IMR-90 (cell line): ENCODE data around the gene SESN1. TPM values are rescaled to one million over a fixed set of nuclear protein-coding genes. Genes with fewer than 3 reads are reported as not detected.

Experiments used
- ATAC-seq: fragments of 200-7000 bp; cut with Tn5 transposase; 2 replicates; pipeline ENCODE4 v1.9.1; 2020; ENCODE audit warnings: low read depth, mild to moderate bottlenecking, moderate library complexity
- BruUV-seq: library from RNA; stranded (reverse); fragments of 400-500 nt; replicated peaks from 2 replicates; lab custom pipeline; 2021; lab: Mats Ljungman, UMichigan
- CTCF ChIA-PET: fragments of 300-600 bp; formaldehyde crosslinking; extraction: SDS; loops from one replicate; lab custom pipeline; 2021; ENCODE audit warnings: antibody characterized with exemption; lab: Yijun Ruan, JAX
- POLR2A ChIA-PET: fragments of 300-600 bp; sonication (Branson Sonifier 250); formaldehyde crosslinking; loops from one replicate; lab custom pipeline; 2022; ENCODE audit warnings: antibody characterized with exemption; ENCODE audit not compliant: unreplicated experiment; lab: Charles Lee
- DNase-seq: peaks from one replicate; pipeline ENCODE4 v3.0.0; 2013
- H2AFZ ChIP-seq: replicated peaks from 2 replicates; pipeline ENCODE3; 2013; ENCODE audit warnings: low read length, mild to moderate bottlenecking; ENCODE audit not compliant: poor library complexity
- H2AK5ac ChIP-seq: 2 replicates; pipeline ENCODE4 v1.6.1; 2013; ENCODE audit warnings: low read depth, low read length, inconsistent platforms
- H2AK9ac ChIP-seq: replicated peaks from 2 replicates; pipeline ENCODE3; 2013; ENCODE audit warnings: mild to moderate bottlenecking, low read depth, low read length, moderate library complexity; ENCODE audit not compliant: poor library complexity
- H2BK120ac ChIP-seq: 2 replicates; pipeline ENCODE4 v1.6.1; 2013; ENCODE audit warnings: low read depth, low read length, inconsistent platforms
- H2BK15ac ChIP-seq: 3 replicates; pipeline ENCODE4 v1.6.1; 2013; ENCODE audit warnings: low read depth, low read length, inconsistent platforms
- H2BK20ac ChIP-seq: 2 replicates; pipeline ENCODE4 v1.6.1; 2013; ENCODE audit warnings: low read depth, mild to moderate bottlenecking, inconsistent platforms, low read length, moderate library complexity
- H2BK5ac ChIP-seq: 2 replicates; pipeline ENCODE4 v1.6.1; 2013; ENCODE audit warnings: mild to moderate bottlenecking, low read depth, low read length, inconsistent platforms; ENCODE audit not compliant: poor library complexity, severe bottlenecking
- H3K14ac ChIP-seq: replicated peaks from 2 replicates; pipeline ENCODE4 v1.6.1; 2013; ENCODE audit warnings: low read depth, low read length, inconsistent platforms
- H3K18ac ChIP-seq: 2 replicates; pipeline ENCODE4 v1.6.1; 2013; ENCODE audit warnings: low read depth, low read length, control low read depth
- H3K23ac ChIP-seq: 2 replicates; pipeline ENCODE4 v1.6.1; 2013; ENCODE audit warnings: low read depth, low read length, inconsistent platforms
- H3K27ac ChIP-seq: 2 replicates; pipeline ENCODE4 v1.5.1; 2013; ENCODE audit warnings: mild to moderate bottlenecking, control low read depth, low read length; ENCODE audit not compliant: insufficient read depth
- H3K27me3 ChIP-seq: 2 replicates; pipeline ENCODE4 v1.6.1; 2013; ENCODE audit warnings: low read length; ENCODE audit not compliant: control insufficient read depth, insufficient read depth
- H3K36me3 ChIP-seq: 2 replicates; pipeline ENCODE4 v1.6.1; 2013; ENCODE audit warnings: low read length, mixed read lengths; ENCODE audit not compliant: control insufficient read depth, insufficient read depth
- H3K4ac ChIP-seq: 2 replicates; pipeline ENCODE4 v1.6.1; 2013; ENCODE audit warnings: low read depth, low read length, inconsistent platforms
- H3K4me1 ChIP-seq: 2 replicates; pipeline ENCODE4 v1.6.1; 2013; ENCODE audit warnings: low read length, mixed read lengths; ENCODE audit not compliant: control insufficient read depth, insufficient read depth
- H3K4me2 ChIP-seq: 2 replicates; pipeline ENCODE4 v1.6.1; 2013; ENCODE audit warnings: low read depth, mild to moderate bottlenecking, control low read depth, low read length, moderate library complexity
- H3K4me3 ChIP-seq: 2 replicates; pipeline ENCODE4 v1.5.1; 2013; ENCODE audit warnings: low read depth, mild to moderate bottlenecking, control low read depth, low read length, moderate library complexity; ENCODE audit not compliant: insufficient read depth
- H3K56ac ChIP-seq: 2 replicates; pipeline ENCODE4 v1.6.1; 2013; ENCODE audit warnings: low read length, inconsistent platforms; ENCODE audit not compliant: insufficient read depth; ENCODE audit errors: extremely low read depth
- H3K79me1 ChIP-seq, 2 experiments: 2 replicates each; pipeline ENCODE4 v1.6.1; 2013; ENCODE audit warnings: low read length in 2 of 2, inconsistent platforms in 1 of 2, low read depth in 1 of 2
- H3K9ac ChIP-seq: 2 replicates; pipeline ENCODE4 v1.6.1; 2013; ENCODE audit warnings: low read depth, low read length, control low read depth
- H3K9me1 ChIP-seq: 2 replicates; pipeline ENCODE4 v1.6.1; 2013; ENCODE audit warnings: low read length, inconsistent platforms; ENCODE audit not compliant: insufficient read depth
- H3K9me3 ChIP-seq: 2 replicates; pipeline ENCODE4 v1.6.1; 2013; ENCODE audit warnings: low read length; ENCODE audit not compliant: control insufficient read depth, insufficient read depth
- H4K20me1 ChIP-seq: 2 replicates; pipeline ENCODE4 v1.6.1; 2013; ENCODE audit warnings: low read length, inconsistent platforms; ENCODE audit not compliant: insufficient read depth
- H4K5ac ChIP-seq: 2 replicates; pipeline ENCODE4 v1.6.1; 2013; ENCODE audit warnings: mild to moderate bottlenecking, low read depth, low read length, control low read depth
- H4K8ac ChIP-seq, 2 experiments: 2 replicates each; pipeline ENCODE4 v1.6.1; 2013; ENCODE audit warnings: low read depth in 2 of 2, low read length in 2 of 2, control low read depth in 1 of 2, inconsistent platforms in 1 of 2
- H4K91ac ChIP-seq: 2 replicates; pipeline ENCODE4 v1.6.1; 2013; ENCODE audit warnings: low read depth, low read length, inconsistent platforms; ENCODE audit not compliant: insufficient read depth
- BHLHE40 ChIP-seq: fragments of 150-350 bp; IDR thresholded peaks from 2 replicates; pipeline ENCODE4 v1.6.1; 2016; ENCODE audit warnings: mild to moderate bottlenecking, low read depth, low read length
- CEBPB ChIP-seq: IDR thresholded peaks from 2 replicates; pipeline ENCODE4 v1.6.1; 2012; ENCODE audit warnings: low read depth, low read length, improper control_type of control experiment
- CHD1 ChIP-seq: IDR thresholded peaks from 2 replicates; pipeline ENCODE4 v1.6.1; 2012; ENCODE audit warnings: low read depth, low read length, improper control_type of control experiment
- FOS ChIP-seq: fragments of 150-350 bp; IDR thresholded peaks from 2 replicates; pipeline ENCODE4 v1.6.1; 2016; ENCODE audit warnings: low read depth, low read length
- MAFK ChIP-seq: IDR thresholded peaks from 2 replicates; pipeline ENCODE4 v1.6.1; 2012; ENCODE audit warnings: low read depth, low read length, improper control_type of control experiment
- MAZ ChIP-seq: IDR thresholded peaks from 2 replicates; pipeline ENCODE4 v1.6.1; 2012; ENCODE audit warnings: low read depth, mild to moderate bottlenecking, low read length, improper control_type of control experiment, moderate library complexity, borderline replicate concordance
- MXI1 ChIP-seq: IDR thresholded peaks from 2 replicates; pipeline ENCODE4 v1.6.1; 2012; ENCODE audit warnings: low read depth, mild to moderate bottlenecking, low read length, moderate library complexity, borderline replicate concordance
- POLR2A ChIP-seq: IDR thresholded peaks from 2 replicates; pipeline ENCODE4 v1.6.1; 2012; ENCODE audit warnings: mild to moderate bottlenecking, low read depth, low read length
- RAD21 ChIP-seq: IDR thresholded peaks from 2 replicates; pipeline ENCODE4 v1.6.1; 2012; ENCODE audit warnings: low read length, improper control_type of control experiment
- RCOR1 ChIP-seq: IDR thresholded peaks from 2 replicates; pipeline ENCODE4 v1.6.1; 2012; ENCODE audit warnings: mild to moderate bottlenecking, low read length, improper control_type of control experiment; ENCODE audit not compliant: insufficient replicate concordance
- SMC3 ChIP-seq: fragments of 150-350 bp; IDR thresholded peaks from 2 replicates; pipeline ENCODE4 v1.6.1; 2016; ENCODE audit warnings: low read depth, mild to moderate bottlenecking, antibody characterized with exemption, low read length, moderate library complexity
- USF2 ChIP-seq: fragments of 150-350 bp; IDR thresholded peaks from 2 replicates; pipeline ENCODE4 v1.6.1; 2017; ENCODE audit warnings: mild to moderate bottlenecking, antibody characterized with exemption, low read length, low read depth
- WGBS, 2 experiments: methylation state at CpG; one replicate each; pipeline versions ENCODE4 v1.1.5 to v1.1.7; 2013; ENCODE audit warnings: missing lambda C conversion rate in 2 of 2; ENCODE audit not compliant: insufficient read length in 1 of 2; ENCODE audit errors: extremely low coverage in 2 of 2; 5-methylcytosine and 5-hydroxymethylcytosine counted together
- dilution Hi-C: fragments of 300-500 bp; cut with HindIII; formaldehyde crosslinking; loops from one replicate; pipeline ENCODE4 v1.14.3; 2018; ENCODE audit warnings: low sequenced_read_pairs; ENCODE audit not compliant: unreplicated experiment
- in situ Hi-C: fragments of 300-500 bp; cut with MboI; formaldehyde crosslinking; loops from 3 replicates; pipeline ENCODE4 v1.14.3; 2019; ENCODE audit warnings: low sequenced_read_pairs, inconsistent platforms, mixed read lengths
- intact Hi-C: fragments of 100-400 bp; cut with micrococcal nuclease; formaldehyde crosslinking; loops from 2 replicates; pipeline ENCODE4 v1.10.0; 2022
- polyA plus RNA-seq, 3 experiments: library from polyadenylated mRNA; depleted of rRNA; stranded (reverse); fragments of >200 nt; gene quantifications; 2 replicates each; pipeline ENCODE4 v1.2.3, GENCODE V29; 2012; ENCODE audit warnings: low replicate concordance in 1 of 3
- total RNA-seq: library from RNA; depleted of rRNA; stranded (reverse); fragments of >200 nt; gene quantifications from 2 replicates; pipeline ENCODE4 v1.2.3, GENCODE V29; 2012
- TF ChIP-seq, protein P1 (sequence below): fragments of 150-350 bp; IDR thresholded peaks from 2 replicates; pipeline ENCODE4 v1.6.1; 2016; ENCODE audit warnings: low read depth, mild to moderate bottlenecking, low read length, moderate library complexity, borderline replicate concordance
- TF ChIP-seq, protein P2 (sequence below): conservative IDR thresholded peaks from 2 replicates; pipeline ENCODE4 v1.5.1; 2012; ENCODE audit warnings: mild to moderate bottlenecking, low read depth, low read length, improper control_type of control experiment

SESN1 gene
- total and polyA plus RNA-seq, 2 of the 4 experiments (the other 2 are of a cell fraction), result 9.7 to 16.7 TPM

GRCh38 chr6:109104512-109104911 lies 9.9 kb upstream of the SESN1 start:
- ATAC-seq (no peak), DNase-seq (no peak)
- Histone ChIP-seq H3K79me1 (peaks cover 10 to 20% of the 10 kb centered on the region in 2 experiments; a peak in 3 of 4 replicates), H2BK120ac (no peak overlapping the region), H4K20me1 (no peaks in the 10 kb centered on the region), H3K4ac (no peak overlapping the region), H3K23ac (no peak overlapping the region), H3K4me1 (no peaks in the 10 kb centered on the region), H2BK20ac (no peak overlapping the region), H3K27me3 (no peaks in the 10 kb centered on the region), H2AK5ac (no peak overlapping the region), H2BK15ac (no peak overlapping the region), H3K4me2 (no peak overlapping the region), H3K56ac (no peak overlapping the region), H3K9me3 (no peaks in the 10 kb centered on the region), H3K36me3 (peaks cover 3% of the 10 kb centered on the region; the same call in 1 of the 2 replicates), H3K4me3 (no peak overlapping the region), H3K9ac (no peak overlapping the region), H4K91ac (no peak overlapping the region), H3K9me1 (no peaks in the 10 kb centered on the region), H3K14ac (no peak overlapping the region), H4K5ac (no peak overlapping the region; the same call in 1 of the 2 replicates), H2AFZ (no peak overlapping the region), H2BK5ac (no peak overlapping the region), H2AK9ac (no peak overlapping the region), H3K18ac (no peak overlapping the region), H3K27ac (no peak overlapping the region), H4K8ac (no peak overlapping the region)
- no TSS peak for BruUV-seq
- intact Hi-C loops, result no loop called here
- TF ChIP-seq RAD21, result no peak
- TF ChIP-seq, protein P1, sequence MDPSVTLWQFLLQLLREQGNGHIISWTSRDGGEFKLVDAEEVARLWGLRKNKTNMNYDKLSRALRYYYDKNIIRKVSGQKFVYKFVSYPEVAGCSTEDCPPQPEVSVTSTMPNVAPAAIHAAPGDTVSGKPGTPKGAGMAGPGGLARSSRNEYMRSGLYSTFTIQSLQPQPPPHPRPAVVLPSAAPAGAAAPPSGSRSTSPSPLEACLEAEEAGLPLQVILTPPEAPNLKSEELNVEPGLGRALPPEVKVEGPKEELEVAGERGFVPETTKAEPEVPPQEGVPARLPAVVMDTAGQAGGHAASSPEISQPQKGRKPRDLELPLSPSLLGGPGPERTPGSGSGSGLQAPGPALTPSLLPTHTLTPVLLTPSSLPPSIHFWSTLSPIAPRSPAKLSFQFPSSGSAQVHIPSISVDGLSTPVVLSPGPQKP, result no peak
- TF ChIP-seq CHD1, result no peak
- no peak for TF ChIP-seq SMC3
- no peak for TF ChIP-seq BHLHE40
- no peak for TF ChIP-seq USF2
- TF ChIP-seq FOS, result no peak
- no peak for TF ChIP-seq MAZ
- no peak for TF ChIP-seq MXI1
- TF ChIP-seq RCOR1, result no peak
- TF ChIP-seq CEBPB, result no peak
- TF ChIP-seq, protein P2, sequence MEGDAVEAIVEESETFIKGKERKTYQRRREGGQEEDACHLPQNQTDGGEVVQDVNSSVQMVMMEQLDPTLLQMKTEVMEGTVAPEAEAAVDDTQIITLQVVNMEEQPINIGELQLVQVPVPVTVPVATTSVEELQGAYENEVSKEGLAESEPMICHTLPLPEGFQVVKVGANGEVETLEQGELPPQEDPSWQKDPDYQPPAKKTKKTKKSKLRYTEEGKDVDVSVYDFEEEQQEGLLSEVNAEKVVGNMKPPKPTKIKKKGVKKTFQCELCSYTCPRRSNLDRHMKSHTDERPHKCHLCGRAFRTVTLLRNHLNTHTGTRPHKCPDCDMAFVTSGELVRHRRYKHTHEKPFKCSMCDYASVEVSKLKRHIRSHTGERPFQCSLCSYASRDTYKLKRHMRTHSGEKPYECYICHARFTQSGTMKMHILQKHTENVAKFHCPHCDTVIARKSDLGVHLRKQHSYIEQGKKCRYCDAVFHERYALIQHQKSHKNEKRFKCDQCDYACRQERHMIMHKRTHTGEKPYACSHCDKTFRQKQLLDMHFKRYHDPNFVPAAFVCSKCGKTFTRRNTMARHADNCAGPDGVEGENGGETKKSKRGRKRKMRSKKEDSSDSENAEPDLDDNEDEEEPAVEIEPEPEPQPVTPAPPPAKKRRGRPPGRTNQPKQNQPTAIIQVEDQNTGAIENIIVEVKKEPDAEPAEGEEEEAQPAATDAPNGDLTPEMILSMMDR, result no peak
- no peak for TF ChIP-seq POLR2A
- no peak for TF ChIP-seq MAFK
- WGBS, 2 experiments, result no CpG with 5 or more reads among the region's 3 CpGs
- ChIA-PET CTCF (no interaction called here), POLR2A (no interaction called here)
- in situ Hi-C loops, result no loop called here
- dilution Hi-C loops, result no loop called here
